HG02981 (cell line): ENCODE results near the gene UNC5C.
"Not testable (repeated sequence)": the region's sequence is repeated elsewhere in the genome, so short reads cannot be mapped to it uniquely, and the experiment has no call there.

Source experiments
- ATAC-seq: cut with Tn5 transposase; IDR thresholded peaks from one replicate; pipeline ENCODE4 v1.9.1; 2021; ENCODE audit warnings: mild to moderate bottlenecking, moderate library complexity; ENCODE audit not compliant: unreplicated experiment

Gene UNC5C

GRCh38 chr4:95141361-95141760 lies 407.4 kb downstream of the UNC5C start:
- ATAC-seq: no peak

DNA sequence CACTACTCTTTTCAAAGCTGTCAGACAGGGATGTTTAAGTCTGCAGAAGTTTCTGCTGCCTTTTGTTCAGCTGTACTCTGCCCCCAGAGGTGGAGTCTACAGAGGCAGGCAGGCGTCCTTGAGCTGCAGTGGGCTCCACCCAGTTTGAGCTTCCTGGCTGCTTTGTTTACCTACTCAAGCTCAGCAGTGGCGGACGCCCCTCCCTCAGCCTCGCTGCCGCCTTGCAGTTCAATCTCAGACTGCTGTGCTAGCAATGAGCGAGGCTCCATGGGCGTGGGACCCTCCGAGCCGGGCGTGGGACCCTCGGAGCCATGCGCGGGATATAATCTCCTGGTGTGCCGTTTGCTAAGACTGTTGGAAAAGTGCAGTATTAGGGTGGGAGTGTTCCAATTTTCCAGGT lies 409.3 kb downstream of the UNC5C start:
- ATAC-seq: not testable (repeated sequence)

GRCh38 chr4:95134016-95134415 lies 414.8 kb downstream of the UNC5C start:
- ATAC-seq: not testable (repeated sequence)

DNA sequence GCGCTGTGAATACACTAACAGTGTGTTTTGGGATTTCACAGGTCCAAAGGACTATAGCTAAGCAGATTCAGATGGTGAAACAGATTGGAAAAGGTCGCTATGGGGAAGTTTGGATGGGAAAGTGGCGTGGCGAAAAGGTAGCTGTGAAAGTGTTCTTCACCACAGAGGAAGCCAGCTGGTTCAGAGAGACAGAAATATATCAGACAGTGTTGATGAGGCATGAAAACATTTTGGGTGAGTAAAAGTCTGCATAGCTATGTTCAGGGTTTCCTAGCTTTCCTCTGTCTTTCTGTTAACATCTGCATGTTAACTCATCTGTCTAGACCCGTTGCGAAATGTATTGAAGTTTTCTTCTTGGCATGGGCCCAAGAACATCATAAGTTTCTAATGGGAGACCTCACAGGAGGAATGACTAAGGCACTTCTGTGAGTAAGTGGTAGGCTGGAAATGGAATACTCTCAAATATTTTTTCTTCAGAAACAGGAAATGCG lies 418.9 kb downstream of the UNC5C start:
- no peak for ATAC-seq

- no peak for ATAC-seq
Measured at GRCh38 chr4:95129031-95129430, 419.7 kb downstream of the UNC5C start.

DNA sequence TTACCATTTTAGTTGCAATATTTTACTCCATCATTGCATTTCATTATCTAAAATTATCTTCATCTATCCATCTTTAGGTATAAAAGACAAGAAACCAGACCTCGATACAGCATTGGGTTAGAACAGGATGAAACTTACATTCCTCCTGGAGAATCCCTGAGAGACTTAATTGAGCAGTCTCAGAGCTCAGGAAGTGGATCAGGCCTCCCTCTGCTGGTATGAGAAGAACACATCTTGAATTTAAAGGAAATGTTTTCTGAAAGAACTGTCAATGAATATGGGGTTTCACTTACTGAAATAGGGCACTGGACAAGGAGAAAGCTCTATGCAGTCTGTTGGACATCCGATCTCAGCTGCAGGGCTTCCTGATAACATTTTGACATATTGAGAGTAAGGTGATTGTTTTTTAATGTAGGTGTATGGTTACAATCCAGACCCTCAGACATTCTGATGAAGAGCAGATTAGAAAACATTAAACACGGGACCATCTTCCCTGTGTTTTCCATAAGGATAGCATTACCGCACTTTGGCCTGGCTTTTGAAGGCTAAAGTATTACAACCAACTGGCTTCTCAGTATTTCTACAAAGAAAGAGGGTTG lies 423.8 kb downstream of the UNC5C start:
- no peak for ATAC-seq

GRCh38 chr4:95122001-95122400 lies 426.8 kb downstream of the UNC5C start:
- ATAC-seq: no peak

DNA sequence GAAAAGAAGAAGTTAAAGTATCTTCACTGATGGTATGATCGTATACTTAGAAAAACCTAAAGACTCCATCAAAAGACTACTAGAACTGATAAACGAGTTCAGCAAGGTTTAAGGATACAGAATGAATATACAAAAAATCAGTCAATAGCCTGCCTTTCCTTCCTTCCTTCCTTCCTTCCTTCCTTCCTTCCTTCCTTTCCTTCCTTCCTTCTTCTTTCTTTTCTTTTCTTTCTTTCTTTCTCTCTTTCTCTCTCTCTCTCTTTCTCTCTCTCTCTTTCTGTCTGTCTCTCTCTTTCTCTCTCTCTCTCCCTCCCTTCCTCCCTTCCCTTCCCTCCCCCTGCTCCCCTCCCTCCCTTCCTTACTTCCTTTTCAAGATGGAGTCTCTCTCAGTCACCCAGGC lies 428.3 kb downstream of the UNC5C start:
- ATAC-seq: no peak

DNA sequence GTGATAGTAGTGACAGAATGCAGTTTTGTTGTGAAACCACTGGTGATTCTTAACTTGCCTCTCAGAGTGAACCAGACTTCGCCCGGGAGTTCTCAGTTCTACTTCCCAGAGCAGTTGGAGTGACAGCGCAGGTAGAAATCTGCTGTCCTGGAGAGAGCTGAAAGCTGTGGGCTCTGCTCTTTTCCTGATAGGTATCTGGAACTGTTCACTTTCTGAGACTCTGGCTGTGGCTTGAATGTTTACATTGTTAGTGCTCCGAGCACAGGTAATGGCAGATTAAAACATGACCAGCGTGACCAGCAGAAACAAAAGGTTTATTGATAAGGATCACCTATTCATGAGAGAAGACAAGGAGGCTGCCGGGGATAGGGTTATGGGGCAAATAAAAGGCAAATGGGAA lies 430.3 kb downstream of the UNC5C start:
- no peak for ATAC-seq

- ATAC-seq: no peak
Measured at GRCh38 chr4:95114521-95114920, 434.3 kb downstream of the UNC5C start.
